Measurements from ENCODE around the gene TMEM250.

DNA sequence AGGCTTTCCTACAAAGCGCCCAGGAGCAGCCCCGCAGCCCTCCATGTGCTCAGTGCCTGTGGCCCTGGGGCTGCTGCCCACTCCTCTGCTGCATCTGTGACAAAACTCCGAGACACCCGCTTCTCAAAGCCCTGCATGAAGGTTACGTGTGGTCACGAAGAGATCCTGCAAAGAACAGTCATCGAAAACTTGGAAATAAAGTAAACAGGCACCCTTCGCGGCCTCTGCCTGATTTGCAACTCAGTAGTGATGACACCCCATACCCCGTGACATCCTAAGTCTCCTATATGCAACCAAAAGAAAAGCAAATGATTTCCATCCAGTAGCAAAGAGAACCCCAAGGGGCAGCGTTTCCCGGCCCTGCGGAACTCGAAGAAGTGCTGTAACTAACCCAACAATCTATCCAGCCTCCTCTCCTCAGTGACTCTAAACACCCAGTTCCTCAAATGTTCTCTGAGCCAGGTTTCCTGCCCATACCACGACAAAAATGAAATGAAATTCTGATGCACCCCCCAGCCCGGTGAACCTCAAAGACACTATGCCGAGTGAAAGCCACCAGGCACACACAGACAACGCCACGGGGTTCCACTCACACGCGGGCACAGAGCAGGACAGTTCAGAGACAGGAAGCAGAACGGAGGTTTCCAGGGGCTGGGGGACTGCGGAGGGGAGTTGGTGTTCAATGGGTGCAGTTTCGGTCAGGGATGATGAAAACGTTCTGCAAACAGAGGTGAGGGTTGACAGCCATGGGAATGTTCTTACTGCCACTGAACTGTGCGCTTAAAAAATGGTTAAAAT is 42.6 kb downstream of the TMEM250 start:
- TF ChIP-seq, protein P1, sequence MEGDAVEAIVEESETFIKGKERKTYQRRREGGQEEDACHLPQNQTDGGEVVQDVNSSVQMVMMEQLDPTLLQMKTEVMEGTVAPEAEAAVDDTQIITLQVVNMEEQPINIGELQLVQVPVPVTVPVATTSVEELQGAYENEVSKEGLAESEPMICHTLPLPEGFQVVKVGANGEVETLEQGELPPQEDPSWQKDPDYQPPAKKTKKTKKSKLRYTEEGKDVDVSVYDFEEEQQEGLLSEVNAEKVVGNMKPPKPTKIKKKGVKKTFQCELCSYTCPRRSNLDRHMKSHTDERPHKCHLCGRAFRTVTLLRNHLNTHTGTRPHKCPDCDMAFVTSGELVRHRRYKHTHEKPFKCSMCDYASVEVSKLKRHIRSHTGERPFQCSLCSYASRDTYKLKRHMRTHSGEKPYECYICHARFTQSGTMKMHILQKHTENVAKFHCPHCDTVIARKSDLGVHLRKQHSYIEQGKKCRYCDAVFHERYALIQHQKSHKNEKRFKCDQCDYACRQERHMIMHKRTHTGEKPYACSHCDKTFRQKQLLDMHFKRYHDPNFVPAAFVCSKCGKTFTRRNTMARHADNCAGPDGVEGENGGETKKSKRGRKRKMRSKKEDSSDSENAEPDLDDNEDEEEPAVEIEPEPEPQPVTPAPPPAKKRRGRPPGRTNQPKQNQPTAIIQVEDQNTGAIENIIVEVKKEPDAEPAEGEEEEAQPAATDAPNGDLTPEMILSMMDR (IDR thresholded peaks at IDR 0.05) = no peak
- no peak for TF ChIP-seq ZFX (IDR thresholded peaks at IDR 0.05; ENCODE audit: borderline replicate concordance)

All from 22Rv1 (cell line).